Activated CD4-positive, CD25-positive, alpha-beta regulatory T cell (primary cell): ENCODE data around the gene LRRC8B.

Source experiments
- DNase-seq, 4 experiments: peaks; one replicate each; lab custom pipeline; 2025; lab: John Stamatoyannopoulos, UW

The LRRC8B gene

GRCh38 chr1:89633800-89634625, 109.4 kb downstream of the LRRC8B start:
- DNase-seq, result no peak

- no peak for DNase-seq
These were observed 111.5 kb downstream of the LRRC8B start for GRCh38 chr1:89635825-89636815.

- no peak for DNase-seq
These were observed 112.9 kb downstream of the LRRC8B start for GRCh38 chr1:89637496-89637895.

GRCh38 chr1:89640440-89640839, 115.8 kb downstream of the LRRC8B start:
- no peak for DNase-seq

- DNase-seq, result no peak
These were observed 117.2 kb downstream of the LRRC8B start for GRCh38 chr1:89641781-89642180.

GRCh38 chr1:89643577-89643976, 118.9 kb downstream of the LRRC8B start:
- DNase-seq, result no peak

GRCh38 chr1:89644119-89644814, 119.6 kb downstream of the LRRC8B start:
- no peak for DNase-seq

- DNase-seq, result no peak
These were observed 121.6 kb downstream of the LRRC8B start for GRCh38 chr1:89646259-89646658.
